DMS153 treated with DMSO at 0.1 percent for 48 hours (cell line): ENCODE data around the gene SLC16A5.

Source experiments
- DNase-seq: peaks from one replicate; lab custom pipeline; 2025; ENCODE audit not compliant: unreplicated experiment; lab: John Stamatoyannopoulos, UW

The SLC16A5 gene

DNA sequence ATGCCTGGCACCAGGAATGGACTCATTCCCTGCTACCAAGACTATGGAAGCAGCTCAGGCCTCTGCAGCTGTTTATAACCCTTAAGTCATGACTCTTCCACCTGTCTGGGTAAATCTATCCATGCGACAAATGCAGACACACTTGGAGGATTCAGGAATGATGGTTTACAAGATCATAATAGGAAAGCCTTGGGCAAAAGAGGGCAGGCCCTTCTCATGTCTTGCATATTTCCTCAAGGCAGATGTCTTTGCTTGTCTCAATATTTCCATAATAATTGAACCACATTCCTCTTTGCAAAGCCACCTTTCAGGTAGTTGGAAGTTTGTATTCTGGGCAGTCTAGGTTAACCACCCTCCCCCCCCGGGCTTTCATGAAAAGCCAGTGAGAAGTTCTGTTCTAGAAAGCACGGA is 67.4 kb downstream of the SLC16A5 start:
- no peak for DNase-seq
